H1 (cell line): ENCODE results near the gene AFTPH. TPM values are rescaled to one million over a fixed set of nuclear protein-coding genes. Genes with fewer than 3 reads are reported as not detected.

ENCODE experiments used
- CBX8 ChIP-seq: fragments of 300-800, 300-1000 bp; sonication (generic); IDR thresholded peaks from 2 replicates; pipeline ENCODE4 v1.7.1; 2016; ENCODE audit warnings: low read depth, low read length, borderline replicate concordance
- TBP ChIP-seq: IDR thresholded peaks from 2 replicates; pipeline ENCODE4 v1.6.1; 2011; ENCODE audit warnings: low read depth, low read length, improper control_type of control experiment
- polyA plus RNA-seq, 7 experiments: library from polyadenylated mRNA; depleted of rRNA in 3 of 7; stranded (reverse) in 5 of 7; unstranded in 2 of 7; fragments of >200 nt in 5 of 7; fragments of 200-250 nt in 2 of 7; gene quantifications; 1 replicate in 5 of 7; 2 replicates in 1 of 7; 4 replicates in 1 of 7; pipeline versions ENCODE4 v1.2.1 to v1.2.3, GENCODE V29; 2011 to 2013; ENCODE audit warnings: missing spikeins in 2 of 7, mixed read lengths in 2 of 7
- total RNA-seq: library from RNA; stranded (reverse); fragmentation: NEBNext Ultra II Directional; extraction: Animal tissue kit (Norgen Biotek cat#: 25700); gene quantifications from 2 replicates; pipeline ENCODE4 v1.2.1, GENCODE V29; 2021

Gene AFTPH
- total and polyA plus RNA-seq, 2 of the 8 experiments (the other 6 are each of a cell fraction or from before 2014, with no cell fraction given): 7.3 to 15.0 TPM

DNA sequence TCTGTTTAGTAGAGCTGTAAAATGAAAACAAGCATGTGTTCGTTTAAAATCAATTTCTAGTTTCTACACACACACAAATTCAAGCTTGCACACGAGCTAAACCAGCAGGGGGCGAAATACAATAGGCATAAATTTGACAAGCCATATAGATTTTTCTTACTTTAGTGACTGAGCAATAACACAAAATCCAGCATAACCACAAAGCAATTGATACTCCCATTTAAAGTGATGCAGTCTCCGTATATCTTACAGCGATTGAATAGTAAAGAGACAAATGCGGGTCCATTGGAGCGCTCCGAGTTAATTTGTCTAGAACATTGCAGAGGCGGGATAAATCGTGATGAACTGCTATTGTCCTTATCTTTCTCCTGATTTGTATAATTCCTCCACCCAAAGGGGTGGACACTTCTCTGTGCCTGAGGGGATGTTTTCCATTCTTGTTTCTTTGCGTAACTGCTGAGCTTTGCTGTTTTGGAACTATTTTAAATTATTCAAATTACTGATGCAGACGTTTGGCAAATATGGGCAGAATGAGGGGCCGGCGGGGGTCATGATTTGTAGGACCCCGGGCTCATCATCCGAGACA lies 1.2 kb upstream of the AFTPH start (continued):
- no peak for TF ChIP-seq TBP
- TF ChIP-seq CBX8: no peak
